Activated gamma-delta T cell (primary cell): ENCODE results near the gene ITIH5.

Experiments
- DNase-seq: peaks from one replicate; lab custom pipeline; 2025; lab: John Stamatoyannopoulos, UW

Gene ITIH5

GRCh38 chr10:7550013-7550412 lies 116.8 kb downstream of the ITIH5 start:
- no peak for DNase-seq

DNA sequence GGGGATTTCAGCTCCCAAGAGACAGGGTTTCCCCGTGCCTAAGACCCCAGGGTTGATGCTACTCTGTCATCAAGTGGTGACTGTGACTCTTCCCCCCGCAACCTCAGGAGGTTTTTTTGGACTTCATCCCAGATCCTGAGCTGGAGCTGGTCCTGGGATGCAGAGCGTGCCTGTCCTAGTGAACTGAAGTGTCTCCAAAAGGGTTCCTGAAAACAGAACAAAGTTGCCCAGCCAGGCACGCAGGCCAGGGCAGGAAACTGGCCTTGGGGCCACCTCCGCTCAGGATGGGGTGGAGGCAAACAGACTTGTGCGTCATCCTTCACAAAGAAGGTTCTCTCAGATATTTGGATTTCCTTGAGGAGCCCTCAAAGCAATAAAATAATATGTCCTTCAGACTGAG lies 118.9 kb downstream of the ITIH5 start:
- no peak for DNase-seq

DNA sequence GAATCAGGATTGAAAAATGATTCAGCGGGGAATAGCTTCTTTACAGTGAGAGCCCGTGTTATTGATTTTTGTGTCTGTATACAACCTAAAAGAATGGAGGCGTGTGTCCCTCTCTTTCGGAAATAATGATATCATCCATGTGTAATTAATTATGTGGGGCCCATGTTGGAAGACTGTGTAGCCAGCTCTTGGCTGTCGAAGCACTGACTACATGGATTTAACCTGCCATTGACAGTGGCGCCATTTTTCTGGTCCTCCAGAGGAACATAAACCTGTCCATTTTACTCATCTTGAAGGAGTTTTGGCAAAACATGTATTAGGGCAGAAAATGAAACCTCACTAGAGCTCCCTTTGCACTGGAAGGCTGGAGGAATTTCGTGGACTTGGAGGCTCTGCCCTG lies 119.6 kb downstream of the ITIH5 start:
- DNase-seq = no peak

GRCh38 chr10:7546385-7546967 lies 120.3 kb downstream of the ITIH5 start:
- no peak for DNase-seq

- DNase-seq = no peak
These were observed 121.0 kb downstream of the ITIH5 start for GRCh38 chr10:7545792-7546191.

DNA sequence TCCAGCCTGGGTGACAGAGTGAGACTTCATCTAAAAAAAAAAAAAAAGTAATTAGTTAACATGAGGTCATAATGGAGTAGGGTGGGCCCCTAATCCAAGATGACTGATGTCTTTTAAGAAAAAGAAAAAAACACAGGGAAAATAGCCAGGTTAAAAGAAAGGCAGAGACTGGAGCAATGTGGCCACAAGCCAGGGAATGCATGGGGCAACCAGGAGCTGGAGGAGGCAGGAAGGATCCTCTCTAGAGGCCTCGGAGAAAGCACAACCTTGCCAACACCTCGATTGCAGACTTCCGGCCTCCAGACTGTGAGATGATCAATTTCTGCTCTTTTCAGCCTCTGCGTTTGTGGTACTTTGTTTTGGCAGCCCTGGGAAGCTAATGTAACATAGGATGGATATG lies 121.5 kb downstream of the ITIH5 start:
- DNase-seq = no peak

DNA sequence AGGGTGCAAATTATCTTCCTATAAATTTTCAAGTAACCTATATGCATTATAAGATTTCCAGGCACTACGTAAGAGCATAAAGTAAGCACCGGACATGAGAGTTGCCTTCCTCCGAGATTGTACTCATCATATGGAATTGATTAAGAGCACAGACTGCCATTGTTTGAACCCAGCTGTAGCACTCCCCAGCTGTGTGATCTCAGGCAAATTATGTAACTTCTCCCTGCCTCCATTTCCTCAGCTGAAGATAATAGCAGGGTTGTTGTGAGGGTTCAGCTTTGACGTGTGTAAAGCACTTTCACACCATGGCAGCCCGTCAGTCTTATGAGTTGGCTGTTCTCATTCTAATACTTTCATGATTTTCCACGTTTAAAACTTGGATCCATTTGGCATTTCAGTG lies 122.6 kb downstream of the ITIH5 start:
- no peak for DNase-seq

DNA sequence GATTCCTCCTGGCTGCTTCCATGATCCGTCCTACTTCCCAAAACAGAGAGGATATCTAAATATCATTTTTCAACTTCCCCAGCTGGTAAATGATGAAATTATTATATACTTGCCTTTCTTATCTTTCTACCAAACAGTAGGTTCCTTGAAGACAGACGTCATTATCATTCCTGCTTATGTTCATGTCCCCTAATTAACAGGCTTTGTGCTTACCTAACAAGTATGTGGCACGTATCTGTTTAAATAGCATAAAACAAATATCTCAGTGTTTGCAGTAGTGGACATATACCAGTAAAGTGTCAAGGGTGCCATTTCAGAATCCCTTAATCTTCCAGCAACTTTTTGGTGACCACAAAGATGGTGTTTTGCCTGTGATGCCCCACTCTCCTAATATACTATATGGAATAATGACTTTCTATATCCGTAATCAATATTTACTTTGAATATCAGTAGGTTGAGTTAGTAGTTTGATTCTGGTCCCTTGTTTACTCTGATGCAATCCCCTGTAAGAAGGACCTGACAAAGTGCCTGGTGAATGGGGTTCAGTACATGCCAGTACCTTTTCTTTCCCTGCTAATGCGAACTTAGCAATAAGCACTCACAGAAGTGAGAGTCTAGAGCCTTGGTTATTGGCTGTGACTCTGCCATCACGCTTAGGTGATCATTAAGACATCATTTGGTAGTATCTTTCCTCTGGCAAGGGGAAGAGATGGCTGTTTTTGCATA lies 124.4 kb downstream of the ITIH5 start:
- no peak for DNase-seq

DNA sequence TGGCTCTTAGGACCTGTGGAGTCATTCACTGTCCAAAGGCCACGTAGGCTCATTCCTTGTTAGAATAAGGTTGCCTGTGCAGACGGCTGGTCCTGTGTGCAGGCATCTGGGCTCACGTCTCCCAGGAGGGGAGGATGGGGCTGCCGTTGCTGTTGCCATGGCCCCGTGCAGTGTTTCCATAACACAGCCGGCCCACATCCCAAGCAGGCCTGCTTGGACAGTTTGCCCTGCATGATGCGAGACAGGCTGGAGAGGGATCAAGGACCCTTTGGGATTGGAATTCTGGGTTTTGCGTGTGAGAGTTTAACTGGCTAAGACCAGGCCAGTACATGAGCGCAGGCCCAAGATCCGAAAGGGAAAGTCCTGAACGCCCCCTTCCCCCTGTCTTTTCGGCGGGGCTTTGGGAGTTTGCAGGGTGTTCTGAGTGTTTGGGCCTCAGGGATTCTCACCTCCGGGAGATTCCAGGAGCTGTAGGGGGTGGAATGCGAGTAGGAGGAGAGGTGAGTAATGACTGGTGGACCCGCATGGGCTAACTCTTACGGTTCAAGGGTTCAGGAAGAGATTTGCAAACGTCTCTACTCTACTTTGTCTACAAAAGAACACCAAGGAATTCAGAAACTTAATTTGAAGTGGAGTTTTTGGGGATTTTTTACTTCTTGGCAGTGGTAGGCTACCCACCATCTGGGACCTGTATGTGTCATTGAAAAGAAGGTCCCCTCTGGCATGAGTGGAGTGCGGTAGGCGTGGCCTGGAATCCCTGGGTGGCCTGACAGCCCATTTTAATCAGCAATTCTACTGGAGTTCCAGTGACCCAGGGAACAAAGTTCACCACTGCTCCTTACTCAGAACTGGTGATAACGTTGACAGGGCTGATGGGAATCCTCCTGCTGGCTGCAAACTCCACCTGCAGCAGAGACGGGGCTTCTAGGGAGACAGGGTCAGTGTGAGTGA lies 125.4 kb downstream of the ITIH5 start:
- DNase-seq = no peak

DNA sequence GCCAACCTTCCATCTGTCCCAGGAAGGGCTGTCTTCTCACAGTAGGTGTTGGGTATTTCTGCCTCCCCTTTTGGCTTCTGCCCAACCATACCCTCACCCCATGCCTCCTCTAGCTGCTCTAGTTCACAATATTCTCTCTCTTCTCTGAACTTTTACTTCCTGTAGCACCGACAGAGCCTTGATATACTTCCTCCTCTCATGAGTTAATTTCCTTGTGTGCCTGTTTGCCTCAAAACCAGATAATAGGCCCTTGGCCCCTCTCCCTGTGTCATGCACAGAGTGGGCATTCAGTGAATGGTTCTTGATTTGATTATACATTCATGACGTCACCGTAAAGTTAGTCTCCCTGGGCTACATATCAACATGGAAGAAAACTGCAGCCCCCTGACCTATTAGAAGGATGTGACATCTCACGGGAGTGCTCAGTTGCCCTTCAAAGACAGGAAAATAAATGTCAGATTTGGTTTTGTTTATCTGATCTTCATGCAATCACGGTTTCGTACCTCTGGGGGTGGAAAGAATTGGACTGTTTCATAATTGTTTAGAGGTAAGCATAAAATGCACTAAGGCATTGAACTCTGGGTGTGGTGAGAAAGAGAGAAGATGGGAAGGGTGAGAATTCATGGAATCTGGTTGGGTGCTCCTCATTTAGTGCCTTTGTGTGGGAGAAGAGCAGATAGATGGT lies 127.7 kb downstream of the ITIH5 start:
- DNase-seq = no peak

GRCh38 chr10:7537126-7537525 lies 129.6 kb downstream of the ITIH5 start:
- DNase-seq = no peak

- DNase-seq = no peak
These were observed 132.3 kb downstream of the ITIH5 start for GRCh38 chr10:7534480-7534852.

- DNase-seq = no peak
These were observed 132.9 kb downstream of the ITIH5 start for GRCh38 chr10:7533657-7534479.

DNA sequence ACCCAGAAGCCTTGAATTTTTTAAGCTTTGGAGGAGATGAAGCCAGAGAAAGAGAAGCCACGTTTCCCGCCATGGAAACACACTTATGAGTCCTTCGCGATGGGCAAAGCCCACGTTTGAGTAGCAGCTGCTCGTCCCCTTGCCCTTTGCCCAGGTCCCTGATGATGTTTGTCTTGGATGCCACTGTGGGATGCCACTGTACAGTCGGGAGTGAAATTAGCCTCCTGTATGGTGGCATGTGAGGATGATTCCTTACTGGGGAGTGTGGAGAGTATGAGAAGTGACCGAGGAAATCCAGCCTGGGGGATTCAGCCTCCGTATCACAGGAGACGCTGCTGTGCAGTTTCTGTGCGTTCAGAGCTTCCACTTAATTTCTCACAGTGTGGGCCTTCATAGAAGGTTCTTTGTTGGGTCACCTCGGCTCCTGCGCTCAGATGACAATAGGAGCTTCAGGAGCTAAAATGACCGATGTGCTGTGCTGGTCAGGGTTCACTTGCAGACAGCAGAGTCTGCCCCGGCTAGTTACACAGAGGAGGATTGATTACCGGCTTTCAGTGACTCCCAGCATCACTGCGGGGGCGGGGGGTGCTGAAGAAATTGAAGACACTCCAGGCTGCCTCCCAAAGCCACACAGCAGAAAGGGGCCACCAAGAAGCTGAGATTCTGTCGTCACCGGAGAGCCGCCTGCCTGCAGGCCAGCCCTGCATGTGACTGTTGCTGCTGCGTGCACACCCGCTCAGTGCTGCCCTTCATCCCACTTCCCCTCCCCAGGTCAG lies 133.9 kb downstream of the ITIH5 start:
- DNase-seq = no peak

DNA sequence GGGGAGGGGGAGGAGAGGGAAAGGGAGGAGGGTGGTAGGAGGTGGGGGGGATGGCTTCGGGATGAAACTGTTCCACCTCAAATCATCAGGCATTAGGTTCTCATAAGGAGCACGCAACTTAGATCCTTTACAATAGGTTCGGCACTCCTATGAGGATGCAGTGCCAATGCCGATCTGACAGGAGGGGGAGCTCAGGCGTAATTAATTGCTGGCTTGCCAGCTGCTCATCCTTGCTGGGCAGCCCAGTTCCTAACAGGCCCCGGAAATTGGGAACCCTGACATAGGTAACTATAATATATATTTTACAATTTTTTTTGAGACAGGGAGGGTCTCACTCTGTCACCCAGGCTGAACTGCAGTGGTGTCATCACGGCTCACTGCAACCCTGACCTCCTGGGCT lies 137.1 kb downstream of the ITIH5 start:
- DNase-seq = no peak

DNA sequence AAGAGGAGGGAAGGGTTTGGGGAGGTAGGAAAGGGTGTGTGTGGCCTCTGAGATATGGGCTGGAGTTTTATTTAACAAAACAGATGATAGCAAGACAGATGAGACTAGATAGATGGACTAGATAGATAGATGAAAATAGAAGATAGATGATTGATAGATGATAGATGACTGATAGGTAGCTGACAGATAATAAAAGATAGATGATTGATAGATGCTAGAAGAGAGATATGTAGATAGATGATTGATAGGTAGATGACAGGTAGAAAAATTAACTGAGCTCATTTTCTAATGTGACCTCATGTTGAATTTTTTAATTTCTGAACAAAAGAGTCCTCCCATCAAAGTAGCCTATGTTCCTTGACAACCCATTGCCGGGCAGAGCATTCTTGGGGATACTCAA lies 139.3 kb downstream of the ITIH5 start:
- DNase-seq = no peak

DNA sequence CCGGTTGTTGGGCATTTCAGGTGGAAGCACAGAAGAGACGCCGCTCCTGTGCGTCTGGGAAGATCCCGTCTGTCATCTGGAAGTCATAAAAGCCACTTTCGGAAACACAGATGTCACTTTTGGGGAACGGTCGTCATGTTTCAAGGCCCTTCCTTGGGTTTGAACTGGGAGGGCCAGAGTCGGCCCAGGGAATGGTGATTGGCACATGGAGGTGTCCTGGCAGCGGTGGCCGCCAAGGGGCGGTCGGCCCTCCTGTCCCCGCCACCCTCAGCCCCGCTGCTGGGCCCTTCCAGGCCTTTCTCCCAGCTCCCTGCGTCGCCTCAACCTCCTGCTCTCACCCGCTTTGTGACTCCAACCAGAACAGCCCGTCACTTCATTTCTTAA lies 140.8 kb downstream of the ITIH5 start:
- DNase-seq = no peak

DNA sequence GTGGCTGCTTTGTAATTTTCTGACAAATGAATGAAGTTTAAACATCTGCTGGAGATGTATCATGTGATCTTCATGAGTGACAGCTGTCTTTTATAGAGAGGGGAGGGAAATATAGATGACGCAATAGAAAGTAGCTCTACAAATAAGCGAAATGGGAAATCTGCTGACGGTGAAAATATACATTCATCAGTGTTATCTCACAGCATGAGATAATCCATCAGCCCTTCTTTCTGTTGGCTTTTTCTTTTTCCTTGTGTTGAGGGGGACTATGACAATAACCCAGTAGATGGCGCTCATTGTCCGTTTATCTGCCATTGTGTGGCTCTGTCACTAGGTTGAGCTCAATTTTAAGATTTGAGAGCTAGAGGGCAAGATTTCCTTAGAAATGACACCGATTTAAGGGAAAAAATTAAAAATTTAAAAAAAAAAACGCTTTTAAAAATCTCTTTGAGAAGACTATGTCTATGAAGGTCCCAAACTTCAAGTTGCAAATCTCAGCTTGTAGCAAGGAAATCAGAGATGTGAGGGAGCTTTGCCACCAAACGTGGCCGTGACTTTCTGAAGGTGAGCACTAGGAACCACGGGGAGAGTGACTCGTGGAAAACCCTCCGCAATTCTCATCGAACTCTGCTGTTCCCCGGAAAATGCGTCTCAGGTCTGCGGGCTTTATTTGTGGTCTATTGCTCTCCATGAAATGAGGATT lies 141.3 kb downstream of the ITIH5 start:
- DNase-seq = no peak

DNA sequence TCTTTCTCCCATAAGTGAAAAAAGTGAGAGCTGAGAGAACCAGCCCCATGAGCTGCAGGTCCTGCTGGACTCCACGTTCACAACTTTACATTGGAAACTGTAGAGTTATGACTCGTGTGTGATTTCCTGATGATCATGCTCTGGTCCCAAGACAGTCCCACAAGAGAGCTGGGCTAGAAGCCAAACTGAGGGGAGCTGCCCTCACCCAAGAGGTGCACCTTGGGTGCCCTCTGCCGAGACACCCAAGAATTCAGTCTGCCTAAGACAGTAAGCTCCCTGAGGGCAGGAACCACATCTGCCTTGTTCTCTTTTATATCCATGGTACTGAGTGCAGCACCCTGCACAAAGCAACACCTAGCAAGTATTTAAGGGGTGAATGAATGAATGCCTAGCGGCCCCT lies 143.1 kb downstream of the ITIH5 start:
- DNase-seq = no peak
